Frontal cortex (tissue), 4 donors: ENCODE measurements around the gene P2RX5. TPM values are rescaled to one million over a fixed set of nuclear protein-coding genes. Genes with fewer than 3 reads are reported as not detected.

ENCODE experiments used
- DNase-seq, 2 donors: peaks; one replicate each; pipeline ENCODE4 v3.0.0; 2012; ENCODE audit warnings: low spot score in 2 of 2
- FAIRE-seq: peaks from 2 replicates; lab custom pipeline; 2012; peaks lifted over from hg19 to GRCh38; lab: Jason Lieb, UNC
- total RNA-seq: library from RNA; depleted of rRNA; stranded (reverse); fragments of >200 nt; gene quantifications from one replicate; pipeline ENCODE4 v1.2.3, GENCODE V29; 2014
- donor health status: control.
- donor health status: control.
- donor health status: control.

The P2RX5 gene
- total RNA-seq, 1 donor from 2014 or later = 5.3 TPM

- FAIRE-seq (no peak), DNase-seq (peak; percentile 64 to 74)
These were observed 12.9 kb downstream of the P2RX5 start for GRCh38 chr17:3683054-3683511.

DNA sequence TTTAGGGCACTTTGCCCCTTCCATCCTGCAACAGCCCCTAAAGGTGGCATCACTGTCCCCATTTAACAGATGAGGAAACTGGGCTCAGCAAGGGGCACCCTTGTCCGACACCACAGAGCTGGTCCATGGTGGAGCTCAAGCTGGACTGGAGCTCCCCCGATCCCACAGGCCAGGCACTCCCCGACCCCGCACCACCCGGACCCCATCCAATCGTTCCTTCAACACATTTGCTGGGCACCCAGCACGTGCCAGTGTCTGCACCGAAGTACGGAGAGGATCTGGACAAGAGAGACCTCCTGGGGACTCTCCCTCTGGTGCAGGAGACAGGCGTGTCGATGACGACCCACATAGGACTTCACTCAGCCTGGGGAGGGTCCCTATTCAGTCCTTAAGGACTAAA lies 13.9 kb downstream of the P2RX5 start:
- no peak for FAIRE-seq
- no peak for DNase-seq

GRCh38 chr17:3681565-3681964 lies 14.4 kb downstream of the P2RX5 start:
- DNase-seq = no peak
- FAIRE-seq = no peak

GRCh38 chr17:3681057-3681456 lies 14.9 kb downstream of the P2RX5 start:
- no peak for DNase-seq
- FAIRE-seq = no peak

- no peak for FAIRE-seq
- no peak for DNase-seq
These were observed 16.3 kb downstream of the P2RX5 start for GRCh38 chr17:3679531-3680126.

DNA sequence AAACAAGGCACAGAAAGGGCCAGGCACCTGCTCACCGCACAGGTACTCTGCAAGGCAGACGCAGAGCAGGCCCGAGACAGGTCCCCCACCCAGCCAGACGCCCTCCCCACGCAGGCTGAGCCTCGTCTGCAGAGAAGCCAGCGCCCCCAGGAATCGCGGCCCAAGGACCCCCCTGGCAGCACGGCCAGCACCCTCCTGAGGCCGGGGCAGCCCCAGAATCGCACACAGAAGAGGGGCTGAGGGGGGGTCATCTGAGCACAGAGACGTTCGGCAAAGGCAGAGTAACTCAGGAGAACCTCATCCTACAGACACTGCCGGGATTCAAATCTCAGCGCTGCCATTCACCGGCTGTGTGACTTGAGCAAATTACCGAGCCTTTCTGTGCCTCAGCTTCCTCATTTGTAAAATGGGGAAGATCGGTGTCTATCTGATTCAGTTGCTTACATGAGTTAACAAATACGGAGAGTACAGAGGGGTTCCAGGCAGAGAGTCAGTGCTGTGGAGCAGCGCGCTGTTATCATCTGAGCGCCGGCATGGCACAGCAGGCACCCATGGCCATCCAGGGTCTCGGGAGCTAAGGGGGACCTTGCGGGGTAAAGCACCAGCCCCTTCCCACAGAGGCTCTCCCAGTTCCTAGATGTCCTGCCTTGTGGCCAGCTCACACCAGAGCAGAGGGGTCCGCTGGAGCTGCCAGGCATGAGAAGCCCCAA lies 17.0 kb downstream of the P2RX5 start:
- no peak for FAIRE-seq

GRCh38 chr17:3678095-3678820 lies 17.7 kb downstream of the P2RX5 start:
- FAIRE-seq (no peak), DNase-seq (no peak)

More for the DNA sequence above, 17.0 kb downstream of the P2RX5 start:
- no peak for DNase-seq

DNA sequence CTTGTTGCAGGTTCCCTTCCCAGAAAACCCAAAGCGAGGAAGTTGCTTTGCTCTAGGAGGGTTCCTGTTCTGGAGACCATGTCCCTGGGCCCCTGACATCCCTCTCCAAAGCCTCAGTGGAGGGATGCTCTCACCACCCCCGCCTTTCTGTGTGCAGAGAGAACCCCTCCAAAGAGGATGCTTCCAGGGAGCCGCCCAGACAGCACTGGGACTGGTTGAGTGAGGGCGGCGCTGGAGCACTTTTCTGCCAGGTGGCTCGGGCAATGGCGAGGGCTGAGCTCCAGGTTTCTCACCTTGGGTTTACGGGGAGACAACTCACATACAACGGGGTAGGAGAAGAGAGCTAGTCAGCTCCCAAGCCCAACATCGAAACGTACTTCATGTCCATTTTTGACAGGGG lies 20.1 kb downstream of the P2RX5 start:
- DNase-seq = no peak
- FAIRE-seq = no peak

DNA sequence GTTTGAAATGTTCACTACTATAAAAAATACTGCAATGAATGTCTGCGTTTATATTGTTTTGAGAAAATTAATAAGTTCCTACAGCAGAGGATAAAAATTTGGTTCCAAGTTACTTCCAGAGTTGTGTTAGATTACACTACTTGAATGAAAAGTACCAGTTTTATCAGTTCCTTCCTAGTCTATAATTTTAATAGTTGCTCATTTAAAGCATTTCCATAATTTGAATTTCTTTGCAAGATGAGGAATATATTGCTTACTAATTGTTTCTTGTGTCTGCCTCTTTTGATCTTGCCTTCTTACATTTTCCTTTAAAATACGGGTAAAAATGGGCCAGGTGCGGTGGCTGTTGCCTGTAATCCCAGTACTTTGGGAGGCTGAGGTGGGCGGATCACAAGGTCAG lies 23.4 kb downstream of the P2RX5 start:
- DNase-seq = no peak
- no peak for FAIRE-seq

- DNase-seq (no peak), FAIRE-seq (no peak)
These were observed 26.4 kb downstream of the P2RX5 start for GRCh38 chr17:3669548-3669947.

DNA sequence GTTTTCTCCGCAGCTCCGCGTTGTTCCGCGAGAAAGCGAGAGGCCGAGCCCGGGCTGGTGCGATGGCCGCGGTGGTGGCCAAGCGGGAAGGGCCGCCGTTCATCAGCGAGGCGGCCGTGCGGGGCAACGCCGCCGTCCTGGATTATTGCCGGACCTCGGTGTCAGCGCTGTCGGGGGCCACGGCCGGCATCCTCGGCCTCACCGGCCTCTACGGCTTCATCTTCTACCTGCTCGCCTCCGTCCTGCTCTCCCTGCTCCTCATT lies 26.9 kb downstream of the P2RX5 start:
- DNase-seq = no peak
- FAIRE-seq = no peak

DNA sequence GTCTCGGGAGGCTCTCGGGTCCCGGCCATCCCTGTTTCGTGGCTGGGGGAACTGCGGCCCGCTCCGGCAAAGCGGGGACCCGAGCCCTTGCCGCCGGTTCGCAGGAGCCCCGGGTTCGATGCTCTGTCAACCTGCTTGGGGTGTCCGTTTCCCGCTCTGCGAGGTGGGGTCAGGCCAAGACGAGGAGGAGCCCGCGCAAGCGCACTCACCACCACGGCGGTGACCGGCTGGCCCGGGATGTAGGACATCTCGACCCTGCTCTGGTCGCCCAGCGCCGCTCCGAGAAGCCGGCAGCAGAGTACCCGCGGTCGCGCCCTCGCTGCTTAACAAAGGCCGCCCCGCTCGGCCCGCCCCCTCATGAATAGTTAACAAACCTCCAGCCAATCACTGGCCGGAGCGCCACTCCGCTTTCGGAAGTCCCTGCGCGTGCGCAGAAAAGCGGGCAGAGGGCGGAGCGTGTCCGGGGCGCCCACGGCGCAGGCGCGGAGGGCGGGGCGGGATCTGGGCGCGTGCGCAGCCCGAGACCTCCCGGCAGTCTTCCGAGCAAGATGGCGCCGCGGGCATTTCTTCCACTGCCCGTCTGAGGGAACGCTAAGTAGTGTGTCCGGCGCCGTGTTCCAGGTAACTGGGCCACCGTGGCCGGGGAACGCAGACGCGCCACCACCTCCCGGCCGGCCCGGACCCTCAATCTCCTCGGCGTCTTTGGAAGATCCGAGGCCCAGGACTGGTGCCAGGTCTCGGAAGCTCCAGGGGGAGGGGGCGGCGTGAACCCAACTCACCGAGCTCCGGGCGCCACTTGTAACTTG lies 27.5 kb downstream of the P2RX5 start, which contains the start of the genes EMC6 and TAX1BP3:
EMC6 (plus strand) TSS at position 534 of the 806 bp plus-strand sequence. CDS start 335 bp downstream, outside the sequence.
TAX1BP3 (minus strand) TSS at position 300 of the 806 bp plus-strand sequence; CDS start at position 248, 52 bp downstream.
- DNase-seq (peak; percentile 99 to 100), FAIRE-seq (peak; percentile 42)

DNA sequence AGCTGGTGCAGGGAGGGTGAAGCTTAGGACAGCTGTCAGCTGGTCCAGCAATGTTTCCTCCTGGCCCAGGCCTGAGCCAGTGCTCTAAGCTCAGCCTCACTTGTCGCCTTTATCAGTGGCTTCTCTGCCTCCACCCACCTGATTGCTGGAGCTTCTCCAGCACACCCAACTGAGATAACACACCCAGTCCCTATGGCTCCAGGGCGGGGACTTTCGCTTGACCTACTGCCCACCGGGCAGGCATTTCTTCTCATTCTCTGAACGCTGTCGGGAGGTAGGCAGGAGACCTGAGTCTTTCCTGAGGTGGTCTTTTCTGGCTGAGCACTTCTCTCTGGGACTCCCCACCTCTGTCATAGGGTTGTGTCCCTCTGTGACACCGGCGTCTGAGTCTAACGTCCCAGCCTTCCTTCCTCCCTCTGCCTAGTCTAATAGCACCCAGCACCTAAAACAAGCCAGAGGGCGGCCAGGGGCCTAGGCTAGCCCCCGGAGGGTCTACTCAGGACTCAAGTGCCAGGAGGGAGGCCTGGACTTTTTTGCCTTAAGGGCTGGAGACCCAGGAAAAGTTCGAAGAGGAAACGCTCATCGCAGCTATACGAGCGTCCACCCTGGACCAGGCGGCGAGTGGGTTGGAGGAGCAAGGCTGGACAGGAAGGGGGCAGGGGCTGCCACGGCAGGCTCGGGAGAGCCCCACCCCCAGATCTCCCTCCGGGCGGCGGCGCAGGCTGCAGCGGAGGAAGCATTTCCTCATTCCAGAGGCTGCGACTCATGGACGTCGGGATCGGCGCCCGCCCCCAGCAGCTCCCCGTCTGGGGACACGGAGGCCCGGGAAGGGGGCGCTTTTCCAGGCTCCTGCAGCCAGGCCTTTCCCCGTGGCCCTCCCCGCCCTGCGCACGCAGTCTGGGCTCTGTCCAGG lies 28.3 kb downstream of the P2RX5 start:
- FAIRE-seq (no peak), DNase-seq (peak; percentile 65 to 80)

DNA sequence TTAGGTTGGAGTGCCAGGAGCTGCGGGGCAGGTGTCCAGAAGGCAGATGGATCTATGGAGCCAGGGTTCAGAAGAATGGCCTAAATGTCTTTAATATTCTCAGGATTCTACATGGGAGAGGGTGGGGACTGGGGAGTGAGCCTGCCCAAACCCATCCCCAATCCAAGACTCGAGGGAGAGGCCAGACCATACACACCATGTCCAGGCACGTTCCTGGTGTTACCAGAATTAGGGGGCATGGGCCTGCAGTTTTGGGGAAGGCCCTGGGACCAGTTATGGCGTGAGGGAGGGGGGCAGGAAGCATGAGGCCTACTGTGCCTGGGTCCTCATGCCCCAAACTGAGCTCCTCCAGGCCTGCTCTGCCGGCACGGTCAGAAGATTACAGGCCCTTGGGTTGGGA lies 29.4 kb downstream of the P2RX5 start:
- FAIRE-seq (no peak), DNase-seq (no peak)

DNA sequence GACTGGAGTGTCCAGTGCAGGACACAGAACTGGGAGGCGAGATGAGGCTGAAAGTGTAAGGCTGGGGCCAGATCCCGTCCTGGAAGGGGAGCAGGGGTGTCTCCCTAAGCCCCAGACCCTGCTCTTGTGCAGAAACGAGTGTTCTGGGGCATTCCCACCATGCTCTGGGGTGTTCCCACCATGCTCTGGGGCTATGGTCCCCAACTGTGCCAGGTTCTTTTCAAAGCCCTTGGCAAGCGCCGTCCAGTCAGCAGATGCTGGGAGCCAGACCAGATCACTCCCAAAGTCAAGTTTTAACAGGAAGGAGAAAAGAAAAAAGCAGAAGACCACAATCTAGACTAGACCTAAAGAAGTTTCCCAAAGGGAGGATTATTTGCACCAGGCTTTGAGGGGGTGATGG lies 30.1 kb downstream of the P2RX5 start:
- DNase-seq = no peak
- FAIRE-seq = no peak

- no peak for FAIRE-seq
- DNase-seq = no peak
These were observed 32.6 kb downstream of the P2RX5 start for GRCh38 chr17:3663102-3664011.

GRCh38 chr17:3660311-3660891 lies 35.6 kb downstream of the P2RX5 start:
- FAIRE-seq (no peak), DNase-seq (no peak)
